HL-60 (cell line): ENCODE measurements around the gene ATG4D.

ENCODE experiments used
- DNase-seq, 2 experiments: peaks; one replicate each; pipeline ENCODE4 v3.0.0-alpha.2; 2010 to 2020; ENCODE audit warnings: low read depth in 1 of 2, low spot score in 1 of 2
- H3K27ac ChIP-seq: fragments of 250-450 bp; sonication (Bioruptor Pico); replicated peaks from 2 replicates; pipeline ENCODE4 v1.5.1; 2020; ENCODE audit warnings: mild to moderate bottlenecking, moderate library complexity
- H3K27me3 ChIP-seq: fragments of 250-450 bp; sonication (Bioruptor Pico); 2 replicates; pipeline ENCODE4 v1.5.1; 2021; ENCODE audit warnings: mild to moderate bottlenecking, moderate library complexity; ENCODE audit not compliant: insufficient read depth, poor library complexity, severe bottlenecking
- H3K4me3 ChIP-seq: replicated peaks from 2 replicates; pipeline ENCODE4 v1.5.1; 2011; ENCODE audit warnings: mild to moderate bottlenecking, control low read depth, low read length; ENCODE audit not compliant: insufficient read depth
- GABPA ChIP-seq: IDR thresholded peaks from 2 replicates; pipeline ENCODE4 v1.6.1; 2012; ENCODE audit warnings: low read depth
- POLR2AphosphoS5 ChIP-seq: IDR thresholded peaks from 2 replicates; pipeline ENCODE4 v1.6.1; 2012; ENCODE audit warnings: low read depth
- SPI1 ChIP-seq: IDR thresholded peaks from 2 replicates; pipeline ENCODE4 v1.6.1; 2012; ENCODE audit warnings: low read depth, mild to moderate bottlenecking, borderline replicate concordance
- TF ChIP-seq, protein P1 (sequence below): IDR thresholded peaks from 2 replicates; pipeline ENCODE4 v1.6.1; 2012; ENCODE audit warnings: low read depth; ENCODE audit not compliant: insufficient replicate concordance
- TF ChIP-seq, protein P2 (sequence below): IDR thresholded peaks from one replicate; pipeline ENCODE4 v1.5.1; 2011; ENCODE audit warnings: low read length, control low read depth, inconsistent platforms; ENCODE audit not compliant: insufficient read depth

Gene ATG4D

DNA sequence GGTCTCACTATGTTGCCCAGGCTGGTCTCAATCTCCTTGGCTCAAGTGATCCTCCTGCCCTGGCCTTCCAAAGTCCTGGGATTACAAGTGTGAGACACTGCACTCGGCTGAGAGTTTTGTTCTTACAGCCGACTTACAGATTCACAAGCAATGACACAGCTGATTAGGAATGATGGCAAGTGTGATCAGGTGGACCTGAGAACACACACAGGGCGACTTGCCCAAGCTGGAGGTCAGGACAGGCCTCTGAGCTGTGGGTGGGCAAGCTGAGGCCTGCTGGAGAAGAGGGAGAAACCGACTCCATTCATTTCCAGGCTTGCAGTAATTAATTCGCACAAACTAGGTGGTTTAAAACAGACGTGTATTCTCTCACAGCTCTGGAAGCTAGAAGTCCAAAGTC is 8.1 kb upstream of the ATG4D start:
- no peak overlapping the region for H3K27ac ChIP-seq

DNA sequence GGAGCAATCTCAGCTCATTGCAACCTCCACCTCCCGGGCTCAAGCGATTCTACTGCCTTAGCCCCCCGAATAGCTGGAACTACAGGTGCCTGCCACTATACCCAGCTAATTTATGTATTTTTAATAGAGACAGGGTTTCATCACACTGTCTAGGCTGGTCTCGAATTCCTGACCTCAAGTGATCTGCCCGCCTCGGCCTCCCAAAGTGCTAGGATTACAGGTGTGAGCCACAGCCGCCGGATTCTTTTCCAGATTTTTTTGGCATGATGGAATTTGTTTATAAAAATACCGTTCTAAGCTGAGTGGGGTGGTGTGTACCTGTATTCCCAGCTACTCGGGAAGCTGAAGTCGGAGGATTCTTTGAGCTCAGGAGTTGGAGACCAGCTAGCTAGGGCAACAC is 6.0 kb upstream of the ATG4D start:
- TF ChIP-seq GABPA (no peak), SPI1 (no peak), POLR2AphosphoS5 (no peak)
- TF ChIP-seq, protein P1, sequence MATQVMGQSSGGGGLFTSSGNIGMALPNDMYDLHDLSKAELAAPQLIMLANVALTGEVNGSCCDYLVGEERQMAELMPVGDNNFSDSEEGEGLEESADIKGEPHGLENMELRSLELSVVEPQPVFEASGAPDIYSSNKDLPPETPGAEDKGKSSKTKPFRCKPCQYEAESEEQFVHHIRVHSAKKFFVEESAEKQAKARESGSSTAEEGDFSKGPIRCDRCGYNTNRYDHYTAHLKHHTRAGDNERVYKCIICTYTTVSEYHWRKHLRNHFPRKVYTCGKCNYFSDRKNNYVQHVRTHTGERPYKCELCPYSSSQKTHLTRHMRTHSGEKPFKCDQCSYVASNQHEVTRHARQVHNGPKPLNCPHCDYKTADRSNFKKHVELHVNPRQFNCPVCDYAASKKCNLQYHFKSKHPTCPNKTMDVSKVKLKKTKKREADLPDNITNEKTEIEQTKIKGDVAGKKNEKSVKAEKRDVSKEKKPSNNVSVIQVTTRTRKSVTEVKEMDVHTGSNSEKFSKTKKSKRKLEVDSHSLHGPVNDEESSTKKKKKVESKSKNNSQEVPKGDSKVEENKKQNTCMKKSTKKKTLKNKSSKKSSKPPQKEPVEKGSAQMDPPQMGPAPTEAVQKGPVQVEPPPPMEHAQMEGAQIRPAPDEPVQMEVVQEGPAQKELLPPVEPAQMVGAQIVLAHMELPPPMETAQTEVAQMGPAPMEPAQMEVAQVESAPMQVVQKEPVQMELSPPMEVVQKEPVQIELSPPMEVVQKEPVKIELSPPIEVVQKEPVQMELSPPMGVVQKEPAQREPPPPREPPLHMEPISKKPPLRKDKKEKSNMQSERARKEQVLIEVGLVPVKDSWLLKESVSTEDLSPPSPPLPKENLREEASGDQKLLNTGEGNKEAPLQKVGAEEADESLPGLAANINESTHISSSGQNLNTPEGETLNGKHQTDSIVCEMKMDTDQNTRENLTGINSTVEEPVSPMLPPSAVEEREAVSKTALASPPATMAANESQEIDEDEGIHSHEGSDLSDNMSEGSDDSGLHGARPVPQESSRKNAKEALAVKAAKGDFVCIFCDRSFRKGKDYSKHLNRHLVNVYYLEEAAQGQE: no peak
- TF ChIP-seq, protein P2, sequence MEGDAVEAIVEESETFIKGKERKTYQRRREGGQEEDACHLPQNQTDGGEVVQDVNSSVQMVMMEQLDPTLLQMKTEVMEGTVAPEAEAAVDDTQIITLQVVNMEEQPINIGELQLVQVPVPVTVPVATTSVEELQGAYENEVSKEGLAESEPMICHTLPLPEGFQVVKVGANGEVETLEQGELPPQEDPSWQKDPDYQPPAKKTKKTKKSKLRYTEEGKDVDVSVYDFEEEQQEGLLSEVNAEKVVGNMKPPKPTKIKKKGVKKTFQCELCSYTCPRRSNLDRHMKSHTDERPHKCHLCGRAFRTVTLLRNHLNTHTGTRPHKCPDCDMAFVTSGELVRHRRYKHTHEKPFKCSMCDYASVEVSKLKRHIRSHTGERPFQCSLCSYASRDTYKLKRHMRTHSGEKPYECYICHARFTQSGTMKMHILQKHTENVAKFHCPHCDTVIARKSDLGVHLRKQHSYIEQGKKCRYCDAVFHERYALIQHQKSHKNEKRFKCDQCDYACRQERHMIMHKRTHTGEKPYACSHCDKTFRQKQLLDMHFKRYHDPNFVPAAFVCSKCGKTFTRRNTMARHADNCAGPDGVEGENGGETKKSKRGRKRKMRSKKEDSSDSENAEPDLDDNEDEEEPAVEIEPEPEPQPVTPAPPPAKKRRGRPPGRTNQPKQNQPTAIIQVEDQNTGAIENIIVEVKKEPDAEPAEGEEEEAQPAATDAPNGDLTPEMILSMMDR: no peak
- no peak overlapping the region for H3K4me3 ChIP-seq
- H3K27me3 ChIP-seq: peaks cover 3% of the 10 kb centered on the region
- no peak for DNase-seq
- H3K27ac ChIP-seq: no peak overlapping the region

More for the DNA sequence above, 8.1 kb upstream of the ATG4D start:
- Histone ChIP-seq H3K27me3 (peaks cover 3% of the 10 kb centered on the region), H3K4me3 (no peak overlapping the region)
- TF ChIP-seq, protein P2: no peak
- TF ChIP-seq POLR2AphosphoS5 (no peak), GABPA (no peak), SPI1 (no peak)
- TF ChIP-seq, protein P1: no peak
- DNase-seq: no peak

DNA sequence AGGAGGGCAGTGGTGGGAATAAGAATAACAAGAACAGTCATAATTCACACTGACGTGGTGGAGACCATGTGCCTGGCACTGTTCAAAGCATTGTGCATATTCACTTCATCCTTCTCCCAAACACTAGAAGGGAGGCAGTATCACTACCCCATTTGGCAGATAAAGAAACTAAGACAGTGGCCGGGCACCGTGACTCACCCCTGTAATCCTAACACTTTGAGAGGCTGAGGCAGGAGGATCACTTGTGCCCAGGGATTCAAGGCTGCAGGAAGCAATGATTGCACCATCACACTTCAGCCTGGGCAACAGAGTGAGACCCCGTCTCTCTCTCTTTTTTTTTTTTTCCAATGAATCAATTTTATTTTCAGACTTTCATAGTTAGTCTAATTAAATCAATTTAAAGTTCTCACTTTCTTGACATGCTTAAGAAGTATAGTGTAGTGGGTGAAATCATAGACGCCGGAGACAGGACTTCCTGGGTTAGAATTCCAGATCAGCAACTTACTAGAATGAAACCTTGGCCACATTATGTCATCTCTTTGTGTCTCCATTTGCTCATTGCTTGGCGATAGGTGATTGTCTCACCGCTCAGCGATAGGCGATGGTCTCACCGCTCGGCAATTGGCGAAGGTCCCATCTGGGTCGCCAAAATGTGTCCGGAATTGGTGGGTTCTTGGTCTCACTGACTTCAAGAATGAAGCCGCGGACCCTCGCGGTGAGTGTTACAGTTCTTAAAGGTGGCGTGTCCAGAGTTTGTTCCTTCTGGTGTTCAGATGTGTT is 5.3 kb upstream of the ATG4D start:
- Histone ChIP-seq H3K27ac (no peak overlapping the region), H3K27me3 (peaks cover 3% of the 10 kb centered on the region), H3K4me3 (no peak overlapping the region)
- no peak for DNase-seq
- no peak for TF ChIP-seq POLR2AphosphoS5
- TF ChIP-seq, protein P2: no peak
- no peak for TF ChIP-seq SPI1
- TF ChIP-seq, protein P1: no peak
- TF ChIP-seq GABPA: no peak
